Activated gamma-delta T cell treated with Interleukin-2 at 50 U/mL for 16 hours (primary cell): ENCODE data around the gene ZFP42.
"Not testable (repeated sequence)": the region's sequence is repeated elsewhere in the genome, so short reads cannot be mapped to it uniquely, and the experiment has no call there.

Source experiments
- DNase-seq: peaks from one replicate; pipeline ENCODE4 v3.0.0-alpha.2; 2020

ZFP42 gene

GRCh38 chr4:187995322-187996207 is at the start of gene ZFP42:
Gene ZFP42, plus strand, starts transcription at chr4:187995771. Its CDS starts 7,037 bp downstream, at chr4:188002808.
- no peak for DNase-seq

GRCh38 chr4:187961171-187961570 is 34.4 kb upstream of the ZFP42 start:
- no peak for DNase-seq

- DNase-seq = no peak
These were observed 33.6 kb upstream of the ZFP42 start for GRCh38 chr4:187961961-187962360.

- no peak for DNase-seq
These were observed 32.6 kb upstream of the ZFP42 start for GRCh38 chr4:187962926-187963325.

GRCh38 chr4:187965726-187966125 is 29.8 kb upstream of the ZFP42 start:
- no peak for DNase-seq

- DNase-seq = no peak
These were observed 23.4 kb upstream of the ZFP42 start for GRCh38 chr4:187972135-187972534.

- DNase-seq = no peak
These were observed 11.8 kb upstream of the ZFP42 start for GRCh38 chr4:187983746-187984145.

- DNase-seq = no peak
These were observed 2.6 kb upstream of the ZFP42 start for GRCh38 chr4:187992971-187993370.

- DNase-seq = no peak
These were observed 1.7 kb upstream of the ZFP42 start for GRCh38 chr4:187993827-187994226.

GRCh38 chr4:187996502-187997177 is 1.1 kb downstream of the ZFP42 start:
- DNase-seq = no peak

GRCh38 chr4:187997991-187998390 is 2.4 kb downstream of the ZFP42 start:
- DNase-seq = not testable (repeated sequence)

- no peak for DNase-seq
These were observed 3.9 kb downstream of the ZFP42 start for GRCh38 chr4:187999406-187999932.

GRCh38 chr4:188002323-188002722 is 6.8 kb downstream of the ZFP42 start:
- DNase-seq = no peak

- DNase-seq = no peak
These were observed 7.2 kb downstream of the ZFP42 start for GRCh38 chr4:188002751-188003150.

GRCh38 chr4:188005561-188005960 is 10.0 kb downstream of the ZFP42 start:
- no peak for DNase-seq

- DNase-seq = no peak
These were observed 10.8 kb downstream of the ZFP42 start for GRCh38 chr4:188006285-188006848.

- DNase-seq = no peak
These were observed 12.8 kb downstream of the ZFP42 start for GRCh38 chr4:188008377-188008776.

- DNase-seq = no peak
These were observed 16.9 kb downstream of the ZFP42 start for GRCh38 chr4:188012426-188012945.

GRCh38 chr4:188015025-188015940 is 19.7 kb downstream of the ZFP42 start:
- no peak for DNase-seq

- DNase-seq = no peak
These were observed 21.2 kb downstream of the ZFP42 start for GRCh38 chr4:188016754-188017153.

- DNase-seq = no peak
These were observed 22.7 kb downstream of the ZFP42 start for GRCh38 chr4:188018262-188018661.

- DNase-seq = no peak
These were observed 26.1 kb downstream of the ZFP42 start for GRCh38 chr4:188021548-188022249.
